CD4-positive, alpha-beta T cell treated with Interleukin-17A for 1 hour (primary cell): Measurements from ENCODE around the gene AUTS2.

Experiments
- DNase-seq: peaks from one replicate; pipeline ENCODE4 v3.0.0-alpha.2; 2020

The AUTS2 gene

GRCh38 chr7:69598081-69598486 lies at the start of gene AUTS2:
Gene AUTS2 (plus strand): TSS chr7:69598475. CDS start chr7:69599654, 1,179 bp downstream.
- peak; percentile 58 for DNase-seq

- DNase-seq = no peak
These were observed 47.3 kb upstream of the AUTS2 start for GRCh38 chr7:69550991-69551390.

GRCh38 chr7:69553190-69553589 lies 45.1 kb upstream of the AUTS2 start:
- DNase-seq = no peak

- no peak for DNase-seq
These were observed 36.9 kb upstream of the AUTS2 start for GRCh38 chr7:69561266-69561960.

- DNase-seq = no peak
These were observed 33.5 kb upstream of the AUTS2 start for GRCh38 chr7:69564454-69565417.

- no peak for DNase-seq
These were observed 30.5 kb upstream of the AUTS2 start for GRCh38 chr7:69567800-69568199.

GRCh38 chr7:69568266-69568665 lies 30.0 kb upstream of the AUTS2 start:
- DNase-seq = no peak

- DNase-seq = no peak
These were observed 22.6 kb upstream of the AUTS2 start for GRCh38 chr7:69575651-69576050.

GRCh38 chr7:69577221-69577620 lies 21.1 kb upstream of the AUTS2 start:
- DNase-seq = no peak

- DNase-seq = no peak
These were observed 13.1 kb upstream of the AUTS2 start for GRCh38 chr7:69585169-69585568.

GRCh38 chr7:69586321-69586720 lies 12.0 kb upstream of the AUTS2 start:
- no peak for DNase-seq

- no peak for DNase-seq
These were observed 9.5 kb upstream of the AUTS2 start for GRCh38 chr7:69588773-69589172.

- no peak for DNase-seq
These were observed 6.5 kb upstream of the AUTS2 start for GRCh38 chr7:69591805-69592204.

- no peak for DNase-seq
These were observed 4.8 kb upstream of the AUTS2 start for GRCh38 chr7:69593511-69593910.

GRCh38 chr7:69595415-69595814 lies 2.9 kb upstream of the AUTS2 start:
- DNase-seq = no peak

- DNase-seq = no peak
These were observed 2.2 kb upstream of the AUTS2 start for GRCh38 chr7:69596056-69596455.

GRCh38 chr7:69596723-69597277 lies 1.5 kb upstream of the AUTS2 start:
- DNase-seq = no peak

- DNase-seq = no peak
These were observed 798 bp upstream of the AUTS2 start for GRCh38 chr7:69597278-69598076.

- DNase-seq = no peak
These were observed 411 bp downstream of the AUTS2 start for GRCh38 chr7:69598487-69599285.

GRCh38 chr7:69599286-69599954 lies 1.1 kb downstream of the AUTS2 start:
- no peak for DNase-seq

GRCh38 chr7:69599955-69600709 lies 1.9 kb downstream of the AUTS2 start:
- DNase-seq = peak; percentile 13
